H1 (cell line): ENCODE results near the gene POLR3GL. TPM values are rescaled to one million over a fixed set of nuclear protein-coding genes. Genes with fewer than 3 reads are reported as not detected.
A peak's percentile ranks its signal among the peaks of the same experiment; 100 is the strongest.

Experiments used
- CREB1 ChIP-seq: IDR thresholded peaks from 2 replicates; pipeline ENCODE4 v1.6.1; 2012; ENCODE audit warnings: inconsistent platforms
- HDAC2 ChIP-seq, 2 experiments: fragments of 300-600 bp in 1 of 2; sonication (generic) in 1 of 2; IDR thresholded peaks; 2 replicates each; pipeline ENCODE4 v1.6.1; 2011 to 2012; ENCODE audit warnings: low read depth in 2 of 2, low read length in 2 of 2, mild to moderate bottlenecking in 2 of 2, moderate library complexity in 2 of 2, borderline replicate concordance in 1 of 2, inconsistent platforms in 1 of 2
- JUN ChIP-seq: IDR thresholded peaks from 2 replicates; pipeline ENCODE4 v1.6.1; 2011; ENCODE audit warnings: low read depth, mild to moderate bottlenecking, improper control_type of control experiment, low read length
- POLR2AphosphoS5 ChIP-seq: IDR thresholded peaks from 2 replicates; pipeline ENCODE4 v1.6.1; 2011; ENCODE audit warnings: low read depth, low read length
- RNF2 ChIP-seq: fragments of 200-900, 300-1000 bp; sonication (generic); IDR thresholded peaks from 2 replicates; pipeline ENCODE4 v1.7.1; 2016; ENCODE audit warnings: borderline replicate concordance, low read depth, mild to moderate bottlenecking, antibody characterized with exemption, low read length; ENCODE audit not compliant: poor library complexity, severe bottlenecking; ENCODE audit errors: missing control alignments
- SIN3A ChIP-seq, 2 experiments: IDR thresholded peaks in 1 of 2; conservative IDR thresholded peaks in 1 of 2; 2 replicates each; pipeline ENCODE4 v1.6.1; 2011 to 2012; ENCODE audit warnings: low read length in 2 of 2, improper control_type of control experiment in 1 of 2, low read depth in 1 of 2, mild to moderate bottlenecking in 1 of 2
- TAF1 ChIP-seq: IDR thresholded peaks from 2 replicates; pipeline ENCODE4 v1.6.1; 2011; ENCODE audit warnings: mild to moderate bottlenecking, low read depth, low read length
- TAF7 ChIP-seq: optimal IDR thresholded peaks from 2 replicates; pipeline ENCODE3; 2011; ENCODE audit warnings: low read depth, mild to moderate bottlenecking, inconsistent platforms, low read length, moderate library complexity, borderline replicate concordance
- TBP ChIP-seq: IDR thresholded peaks from 2 replicates; pipeline ENCODE4 v1.6.1; 2011; ENCODE audit warnings: low read depth, low read length, improper control_type of control experiment
- polyA plus RNA-seq, 7 experiments: library from polyadenylated mRNA; depleted of rRNA in 3 of 7; stranded (reverse) in 5 of 7; unstranded in 2 of 7; fragments of >200 nt in 5 of 7; fragments of 200-250 nt in 2 of 7; gene quantifications; 1 replicate in 5 of 7; 2 replicates in 1 of 7; 4 replicates in 1 of 7; pipeline versions ENCODE4 v1.2.1 to v1.2.3, GENCODE V29; 2011 to 2013; ENCODE audit warnings: missing spikeins in 2 of 7, mixed read lengths in 2 of 7
- total RNA-seq: library from RNA; stranded (reverse); fragmentation: NEBNext Ultra II Directional; extraction: Animal tissue kit (Norgen Biotek cat#: 25700); gene quantifications from 2 replicates; pipeline ENCODE4 v1.2.1, GENCODE V29; 2021

The POLR3GL gene
- total and polyA plus RNA-seq, 2 of the 8 experiments (the other 6 are each of a cell fraction or from before 2014, with no cell fraction given) = 3.1 to 3.9 TPM

GRCh38 chr1:145977486-145978470, 13.3 kb downstream of the POLR3GL start (continued):
- TF ChIP-seq POLR2AphosphoS5 (no peak), TAF7 (peak; percentile 21), TBP (no peak), TAF1 (no peak), CREB1 (peak; percentile 42; the same call in 1 of the 2 replicates), HDAC2 (IDR thresholded peaks at IDR 0.05; ENCODE audit: borderline replicate concordance in 1 of 2, low read depth in 2 of 2, low read length in 2 of 2) (no peak), RNF2 (no peak), JUN (no peak), SIN3A (conservative IDR thresholded peaks at IDR 0.05 in 1 of 2, IDR thresholded peaks at IDR 0.05 in 1 of 2; ENCODE audit: low read depth in 1 of 2, low read length in 2 of 2) (peak in 1 of 2 experiments; percentile 59; a peak in 1 of 4 replicates)
- TF ChIP-seq, all 59 proteins: peak for 7
